ENCODE results near the gene SEMA4D. TPM values are rescaled to one million over a fixed set of nuclear protein-coding genes. Genes with fewer than 3 reads are reported as not detected.

The SEMA4D gene
- total RNA-seq, 4 donors from 2014 or later: 1.5 to 27.8 (median 11.6) TPM

- intact Hi-C loops (cut with DNase I; ENCODE audit: low total_unique reads): no loop called here
- Histone ChIP-seq H3K27me3 (no peaks in the 10 kb centered on the region), H3K36me3 (no peaks in the 10 kb centered on the region), H3K4me1 (no peaks in the 10 kb centered on the region), H3K4me3 (no peak overlapping the region), H3K9me3 (no peaks in the 10 kb centered on the region), H3K27ac (no peak overlapping the region)
- no peak for DNase-seq
- no peak for TF ChIP-seq POLR2A (IDR thresholded peaks at IDR 0.05)
- TF ChIP-seq CTCF (IDR thresholded peaks at IDR 0.05): no peak
Observed at GRCh38 chr9:89445801-89446251, 52.1 kb downstream of the SEMA4D start.

GRCh38 chr9:89444925-89445765 is 52.8 kb downstream of the SEMA4D start:
- no peaks in the 10 kb centered on the region for H3K27me3 ChIP-seq
- H3K4me3 ChIP-seq: no peak overlapping the region
- no peak overlapping the region for H3K27ac ChIP-seq
- DNase-seq: no peak
- no peaks in the 10 kb centered on the region for H3K4me1 ChIP-seq
- intact Hi-C loops (cut with DNase I; ENCODE audit: low total_unique reads): no loop called here
- H3K36me3 ChIP-seq: no peaks in the 10 kb centered on the region
- no peaks in the 10 kb centered on the region for H3K9me3 ChIP-seq
- TF ChIP-seq CTCF (IDR thresholded peaks at IDR 0.05) (no peak), POLR2A (IDR thresholded peaks at IDR 0.05) (no peak)

GRCh38 chr9:89444274-89444673 is 53.6 kb downstream of the SEMA4D start:
- H3K36me3 ChIP-seq: no peaks in the 10 kb centered on the region
- H3K9me3 ChIP-seq: no peaks in the 10 kb centered on the region
- H3K27me3 ChIP-seq: no peaks in the 10 kb centered on the region
- H3K4me3 ChIP-seq: no peak overlapping the region
- DNase-seq: no peak
- no peak for TF ChIP-seq CTCF (IDR thresholded peaks at IDR 0.05)
- no peak overlapping the region for H3K27ac ChIP-seq
- no peaks in the 10 kb centered on the region for H3K4me1 ChIP-seq
- intact Hi-C loops (cut with DNase I; ENCODE audit: low total_unique reads): no loop called here

- Histone ChIP-seq H3K36me3 (no peaks in the 10 kb centered on the region), H3K4me1 (no peaks in the 10 kb centered on the region), H3K27me3 (no peaks in the 10 kb centered on the region), H3K9me3 (no peaks in the 10 kb centered on the region), H3K27ac (no peak overlapping the region), H3K4me3 (no peak overlapping the region)
- no peak for TF ChIP-seq POLR2A (IDR thresholded peaks at IDR 0.05)
- TF ChIP-seq CTCF (IDR thresholded peaks at IDR 0.05): no peak
- DNase-seq: no peak
- intact Hi-C loops (cut with DNase I; ENCODE audit: low total_unique reads): no loop called here
Observed at GRCh38 chr9:89442981-89443814, 54.7 kb downstream of the SEMA4D start.

GRCh38 chr9:89442501-89442978 is 55.4 kb downstream of the SEMA4D start:
- H3K4me3 ChIP-seq: no peak overlapping the region
- TF ChIP-seq CTCF (IDR thresholded peaks at IDR 0.05) (no peak), POLR2A (IDR thresholded peaks at IDR 0.05) (no peak)
- intact Hi-C loops (cut with DNase I; ENCODE audit: low total_unique reads): no loop called here
- no peaks in the 10 kb centered on the region for H3K9me3 ChIP-seq
- no peaks in the 10 kb centered on the region for H3K27me3 ChIP-seq
- no peak for DNase-seq
- H3K4me1 ChIP-seq: no peaks in the 10 kb centered on the region
- no peak overlapping the region for H3K27ac ChIP-seq
- H3K36me3 ChIP-seq: no peaks in the 10 kb centered on the region

All from uterus (tissue), 4 donors.